Measurements from ENCODE around the gene KRTAP4-9.

- no peak for TF ChIP-seq POLR2AphosphoS5 (IDR thresholded peaks at IDR 0.05)
- TF ChIP-seq, protein P1, sequence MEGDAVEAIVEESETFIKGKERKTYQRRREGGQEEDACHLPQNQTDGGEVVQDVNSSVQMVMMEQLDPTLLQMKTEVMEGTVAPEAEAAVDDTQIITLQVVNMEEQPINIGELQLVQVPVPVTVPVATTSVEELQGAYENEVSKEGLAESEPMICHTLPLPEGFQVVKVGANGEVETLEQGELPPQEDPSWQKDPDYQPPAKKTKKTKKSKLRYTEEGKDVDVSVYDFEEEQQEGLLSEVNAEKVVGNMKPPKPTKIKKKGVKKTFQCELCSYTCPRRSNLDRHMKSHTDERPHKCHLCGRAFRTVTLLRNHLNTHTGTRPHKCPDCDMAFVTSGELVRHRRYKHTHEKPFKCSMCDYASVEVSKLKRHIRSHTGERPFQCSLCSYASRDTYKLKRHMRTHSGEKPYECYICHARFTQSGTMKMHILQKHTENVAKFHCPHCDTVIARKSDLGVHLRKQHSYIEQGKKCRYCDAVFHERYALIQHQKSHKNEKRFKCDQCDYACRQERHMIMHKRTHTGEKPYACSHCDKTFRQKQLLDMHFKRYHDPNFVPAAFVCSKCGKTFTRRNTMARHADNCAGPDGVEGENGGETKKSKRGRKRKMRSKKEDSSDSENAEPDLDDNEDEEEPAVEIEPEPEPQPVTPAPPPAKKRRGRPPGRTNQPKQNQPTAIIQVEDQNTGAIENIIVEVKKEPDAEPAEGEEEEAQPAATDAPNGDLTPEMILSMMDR (IDR thresholded peaks at IDR 0.05): no peak
Observed at GRCh38 chr17:41131979-41132378, 26.8 kb downstream of the KRTAP4-9 start.

All from suprapubic skin (tissue), 3 donors.